Retinal pigment epithelial cell (primary cell): Measurements from ENCODE around the gene KCTD3.

Source experiments
- DNase-seq: peaks from one replicate; pipeline ENCODE4 v3.0.0-alpha.2; 2010; ENCODE audit warnings: low read depth
- H3K4me3 ChIP-seq: 2 replicates; pipeline ENCODE4 v1.5.1; 2011; ENCODE audit warnings: mild to moderate bottlenecking, low read length, control low read depth, moderate library complexity
- TF ChIP-seq, protein P1 (sequence below): conservative IDR thresholded peaks from 2 replicates; pipeline ENCODE4 v1.5.1; 2011; ENCODE audit warnings: low read depth, low read length, control low read depth, inconsistent platforms

Gene KCTD3

DNA sequence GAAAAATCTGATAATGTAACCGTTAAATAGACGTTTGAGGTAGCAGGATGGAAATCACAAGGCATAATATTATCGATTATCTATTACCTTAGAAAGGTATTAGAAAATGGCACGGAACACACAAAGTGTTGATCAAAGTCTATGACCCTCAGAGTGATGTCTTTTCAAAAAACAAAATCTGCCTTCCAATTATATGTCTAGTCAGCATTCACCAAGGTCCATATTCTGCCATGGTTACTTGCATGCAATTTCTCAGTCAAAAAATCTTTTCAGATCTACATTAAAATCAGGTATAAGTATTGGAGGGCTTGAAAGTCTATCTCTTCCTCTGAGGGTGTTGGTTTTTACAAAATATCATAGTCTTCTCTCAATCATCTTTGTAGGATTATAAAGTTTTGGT, 81.9 kb downstream of the KCTD3 start:
- TF ChIP-seq, protein P1, sequence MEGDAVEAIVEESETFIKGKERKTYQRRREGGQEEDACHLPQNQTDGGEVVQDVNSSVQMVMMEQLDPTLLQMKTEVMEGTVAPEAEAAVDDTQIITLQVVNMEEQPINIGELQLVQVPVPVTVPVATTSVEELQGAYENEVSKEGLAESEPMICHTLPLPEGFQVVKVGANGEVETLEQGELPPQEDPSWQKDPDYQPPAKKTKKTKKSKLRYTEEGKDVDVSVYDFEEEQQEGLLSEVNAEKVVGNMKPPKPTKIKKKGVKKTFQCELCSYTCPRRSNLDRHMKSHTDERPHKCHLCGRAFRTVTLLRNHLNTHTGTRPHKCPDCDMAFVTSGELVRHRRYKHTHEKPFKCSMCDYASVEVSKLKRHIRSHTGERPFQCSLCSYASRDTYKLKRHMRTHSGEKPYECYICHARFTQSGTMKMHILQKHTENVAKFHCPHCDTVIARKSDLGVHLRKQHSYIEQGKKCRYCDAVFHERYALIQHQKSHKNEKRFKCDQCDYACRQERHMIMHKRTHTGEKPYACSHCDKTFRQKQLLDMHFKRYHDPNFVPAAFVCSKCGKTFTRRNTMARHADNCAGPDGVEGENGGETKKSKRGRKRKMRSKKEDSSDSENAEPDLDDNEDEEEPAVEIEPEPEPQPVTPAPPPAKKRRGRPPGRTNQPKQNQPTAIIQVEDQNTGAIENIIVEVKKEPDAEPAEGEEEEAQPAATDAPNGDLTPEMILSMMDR: no peak
- no peak overlapping the region for H3K4me3 ChIP-seq
- no peak for DNase-seq

DNA sequence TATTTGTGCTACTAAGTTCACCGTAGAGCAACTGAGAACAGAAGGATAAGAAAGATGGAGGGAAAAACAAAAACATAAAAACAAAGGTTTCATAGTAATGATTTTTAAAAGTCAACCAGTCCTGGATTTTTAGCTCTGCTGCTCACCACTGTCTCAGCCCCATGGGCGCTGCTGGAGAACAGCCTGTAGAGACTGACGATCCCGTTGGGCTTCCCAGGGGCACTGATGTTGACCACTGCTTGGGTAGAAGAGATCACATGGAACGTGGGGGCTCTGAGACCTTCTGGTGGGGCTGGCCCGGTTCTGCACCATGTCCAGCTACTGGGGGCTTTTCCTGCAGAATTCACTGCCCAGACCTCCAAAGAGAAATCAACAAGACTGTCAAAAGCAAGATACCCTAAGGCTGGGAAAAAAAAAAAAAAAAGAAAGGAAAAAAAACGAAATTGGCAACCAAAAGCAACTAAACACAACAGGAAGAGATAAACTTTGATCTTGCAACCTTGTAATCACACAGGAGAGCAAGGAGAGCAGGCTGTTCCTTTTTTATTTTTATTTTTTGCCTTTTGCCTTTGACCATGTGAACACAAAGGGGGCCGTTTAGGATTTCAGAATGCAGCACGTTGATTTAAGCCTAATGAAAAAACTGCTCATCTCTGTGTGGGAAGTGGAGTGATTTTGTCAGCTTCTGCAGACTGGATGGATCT, 83.5 kb downstream of the KCTD3 start:
- TF ChIP-seq, protein P1: no peak
- no peak for DNase-seq
- H3K4me3 ChIP-seq: no peak overlapping the region

DNA sequence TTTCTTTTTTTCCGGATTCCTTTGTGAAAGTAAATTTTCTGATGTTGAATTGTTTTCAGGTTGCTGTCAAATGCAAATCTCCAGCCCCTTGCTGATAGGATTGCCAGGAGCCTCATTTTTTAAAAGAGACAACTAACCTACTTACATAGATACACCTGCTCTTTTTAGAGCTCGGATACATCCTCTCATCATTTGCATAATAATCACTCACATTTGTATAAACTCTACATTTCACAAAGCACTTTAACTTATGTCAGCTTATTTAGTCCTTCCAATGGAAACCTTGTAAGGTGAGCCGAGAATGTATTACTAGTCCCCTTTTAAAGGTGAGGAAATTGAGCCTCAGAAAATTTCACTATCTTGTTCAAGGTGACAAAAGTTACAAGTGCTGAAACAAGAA, 84.8 kb downstream of the KCTD3 start:
- H3K4me3 ChIP-seq: no peak overlapping the region
- TF ChIP-seq, protein P1: no peak
- no peak for DNase-seq

DNA sequence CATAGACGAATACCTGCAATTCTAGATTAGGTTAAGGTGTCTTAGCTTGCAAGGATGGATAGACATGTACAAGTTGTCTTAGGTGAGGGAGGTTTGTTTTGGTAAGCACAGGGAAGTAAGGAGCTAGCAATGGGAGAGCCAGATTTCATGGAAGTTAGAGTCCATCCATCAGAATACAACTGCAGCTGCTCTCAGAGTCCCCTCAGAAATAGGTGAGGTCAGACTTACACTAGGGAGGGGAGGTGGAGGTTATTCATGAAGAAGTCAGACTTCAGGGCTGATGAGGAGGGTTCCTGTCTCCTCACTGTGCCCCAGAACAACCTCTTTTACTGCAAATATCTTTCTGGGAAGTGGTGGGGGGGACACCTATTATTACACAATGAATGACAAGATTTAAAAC, 85.3 kb downstream of the KCTD3 start:
- TF ChIP-seq, protein P1: no peak
- no peak for DNase-seq
- H3K4me3 ChIP-seq: no peak overlapping the region

DNA sequence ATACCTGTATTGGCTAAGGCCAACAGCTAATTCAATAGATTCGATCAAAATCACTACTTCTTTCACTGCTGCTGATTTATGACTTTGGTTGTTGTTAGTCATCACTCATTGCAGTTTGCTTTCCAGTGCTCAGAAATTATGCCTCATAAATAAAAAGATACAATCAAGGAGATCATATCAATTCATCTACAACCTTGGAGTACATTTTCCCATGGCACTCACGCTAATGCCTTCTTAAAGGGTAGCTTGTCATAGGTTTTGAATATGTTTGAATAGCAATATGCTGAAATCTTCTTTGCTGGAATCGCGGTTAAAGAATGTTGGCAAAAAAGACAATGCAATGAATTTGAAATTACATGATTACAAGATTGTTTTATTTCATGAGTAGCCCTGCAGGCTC, 89.9 kb downstream of the KCTD3 start:
- no peak for DNase-seq
- H3K4me3 ChIP-seq: no peak overlapping the region
- TF ChIP-seq, protein P1: no peak

DNA sequence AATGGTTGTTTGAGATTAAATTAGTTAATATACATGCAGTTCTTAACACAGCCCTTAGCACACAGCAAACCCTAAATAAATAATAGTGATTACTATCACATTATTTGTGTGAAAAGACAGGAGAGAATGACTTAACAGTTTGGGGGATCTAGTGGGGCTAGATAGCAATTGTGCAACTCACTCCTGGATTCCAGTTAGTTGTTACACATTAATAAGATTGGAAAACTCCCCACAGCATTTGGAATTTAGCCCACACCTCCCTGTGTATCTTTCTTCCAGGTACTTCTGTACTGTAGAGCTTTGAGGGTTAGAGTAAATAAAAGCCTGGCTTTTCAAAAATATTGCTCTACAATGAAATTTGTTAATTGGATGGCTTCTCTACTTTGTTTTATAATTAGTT, 93.2 kb downstream of the KCTD3 start:
- no peak overlapping the region for H3K4me3 ChIP-seq
- no peak for DNase-seq
- TF ChIP-seq, protein P1: no peak

DNA sequence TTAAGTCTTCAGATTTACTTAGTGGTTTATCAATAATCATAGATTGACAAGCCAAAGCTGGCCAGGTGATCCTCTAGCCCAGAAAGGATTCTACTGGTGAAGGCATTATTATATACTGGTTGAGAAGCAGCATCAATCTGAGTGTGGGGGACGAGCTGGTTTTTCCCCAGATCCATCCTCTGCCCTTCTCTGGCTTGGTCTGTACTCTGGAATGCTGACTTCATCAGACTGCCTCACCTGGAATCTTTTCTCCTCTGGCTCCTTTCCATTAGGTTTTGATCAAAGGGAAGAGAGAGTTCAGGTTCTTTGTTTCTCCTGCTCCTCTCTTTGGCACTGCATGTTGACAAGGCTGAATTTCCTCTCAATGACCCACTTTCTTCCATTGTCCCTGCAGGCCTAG, 93.9 kb downstream of the KCTD3 start:
- H3K4me3 ChIP-seq: no peak overlapping the region
- DNase-seq: no peak
- TF ChIP-seq, protein P1: no peak
